Measurements from ENCODE around the gene IP6K1. TPM values are rescaled to one million over a fixed set of nuclear protein-coding genes. Genes with fewer than 3 reads are reported as not detected.

Gene IP6K1
- total RNA-seq, 1 experiment from 2014 or later = 42.2 TPM

DNA sequence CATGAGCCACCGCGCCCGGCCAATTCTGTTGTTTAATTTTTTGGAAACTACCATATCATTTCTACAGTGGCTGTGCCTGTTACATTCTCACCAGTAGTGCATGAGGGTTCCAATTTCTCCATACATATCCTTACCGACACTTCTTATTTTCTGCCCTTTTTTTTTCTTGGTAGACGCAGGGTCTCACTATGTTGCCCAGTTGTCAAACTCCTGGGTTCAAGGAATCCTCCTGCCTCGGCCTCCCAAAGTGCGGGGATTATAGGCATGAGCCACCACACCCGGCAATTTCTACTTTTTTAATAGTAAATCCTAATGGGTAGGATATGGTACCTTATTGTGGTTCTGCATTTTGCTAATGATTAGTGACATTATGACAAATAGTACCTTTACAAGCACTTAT is 76.5 kb downstream of the IP6K1 start:
- Histone ChIP-seq H3K4me2 (ENCODE audit: insufficient read depth, insufficient read length, low read length) (no peak overlapping the region), H3K18ac (ENCODE audit: insufficient read length, low read depth, low read length) (no peak overlapping the region), H2BK20ac (ENCODE audit: low read depth, low read length, poor library complexity, severe bottlenecking) (no peak overlapping the region), H2BK12ac (ENCODE audit: insufficient read length, low read depth, low read length) (no peak overlapping the region), H4K20me1 (ENCODE audit: control insufficient read depth, insufficient read depth, insufficient read length) (no peaks in the 10 kb centered on the region), H4K91ac (ENCODE audit: insufficient read length, low read depth, low read length) (no peak overlapping the region), H2BK15ac (ENCODE audit: low read depth, low read length) (no peak overlapping the region), H3K4ac (ENCODE audit: low read depth, low read length) (no peak overlapping the region), H3K14ac (ENCODE audit: insufficient read depth, low read length) (no peak overlapping the region), H3K23ac (ENCODE audit: insufficient read length, low read depth, low read length) (no peak overlapping the region), H4K8ac (replicated peaks; ENCODE audit: insufficient read length, low read depth, low read length) (no peak overlapping the region), H3K27me3 (ENCODE audit: insufficient read depth, low read length) (no peaks in the 10 kb centered on the region), H2BK5ac (ENCODE audit: insufficient read length, low read length) (no peak overlapping the region), H3K79me1 (ENCODE audit: insufficient read depth, low read depth, low read length, poor library complexity, severe bottlenecking) (no peaks in the 10 kb centered on the region), H3K4me1 (ENCODE audit: insufficient read depth, low read length) (no peaks in the 10 kb centered on the region), H2BK120ac (ENCODE audit: low read depth, low read length, poor library complexity, severe bottlenecking) (no peak overlapping the region), H3K27ac (ENCODE audit: insufficient read length, low read depth, low read length) (no peak overlapping the region), H3K23me2 (ENCODE audit: insufficient read length, low read depth, low read length, poor library complexity, severe bottlenecking) (no peaks in the 10 kb centered on the region), H4K5ac (ENCODE audit: insufficient read length, low read depth, low read length) (no peak overlapping the region), H3K9me3 (ENCODE audit: control insufficient read depth, low read depth, low read length) (no peaks in the 10 kb centered on the region), H3K79me2 (ENCODE audit: insufficient read depth, low read length) (no peaks in the 10 kb centered on the region), H3T11ph (ENCODE audit: low read length) (no peak overlapping the region), H3K56ac (ENCODE audit: insufficient read length, low read depth, low read length) (no peak overlapping the region), H2AFZ (ENCODE audit: low read length) (no peak overlapping the region), H3K9ac (ENCODE audit: extremely low read depth, insufficient read length, low read length) (no peak overlapping the region), H2AK5ac (ENCODE audit: insufficient read length, low read length) (no peak overlapping the region)
- no peak overlapping the region for H3K27ac Mint-ChIP-seq
- TF ChIP-seq, protein P1, sequence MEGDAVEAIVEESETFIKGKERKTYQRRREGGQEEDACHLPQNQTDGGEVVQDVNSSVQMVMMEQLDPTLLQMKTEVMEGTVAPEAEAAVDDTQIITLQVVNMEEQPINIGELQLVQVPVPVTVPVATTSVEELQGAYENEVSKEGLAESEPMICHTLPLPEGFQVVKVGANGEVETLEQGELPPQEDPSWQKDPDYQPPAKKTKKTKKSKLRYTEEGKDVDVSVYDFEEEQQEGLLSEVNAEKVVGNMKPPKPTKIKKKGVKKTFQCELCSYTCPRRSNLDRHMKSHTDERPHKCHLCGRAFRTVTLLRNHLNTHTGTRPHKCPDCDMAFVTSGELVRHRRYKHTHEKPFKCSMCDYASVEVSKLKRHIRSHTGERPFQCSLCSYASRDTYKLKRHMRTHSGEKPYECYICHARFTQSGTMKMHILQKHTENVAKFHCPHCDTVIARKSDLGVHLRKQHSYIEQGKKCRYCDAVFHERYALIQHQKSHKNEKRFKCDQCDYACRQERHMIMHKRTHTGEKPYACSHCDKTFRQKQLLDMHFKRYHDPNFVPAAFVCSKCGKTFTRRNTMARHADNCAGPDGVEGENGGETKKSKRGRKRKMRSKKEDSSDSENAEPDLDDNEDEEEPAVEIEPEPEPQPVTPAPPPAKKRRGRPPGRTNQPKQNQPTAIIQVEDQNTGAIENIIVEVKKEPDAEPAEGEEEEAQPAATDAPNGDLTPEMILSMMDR (conservative IDR thresholded peaks at IDR 0.05) = no peak
- H3K27me3 Mint-ChIP-seq (ENCODE audit: low read depth) = no peaks in the 10 kb centered on the region; the same call in 1 of the 2 replicates
- H3K36me3 Mint-ChIP-seq (ENCODE audit: insufficient read depth in 1 of 3, low read depth in 3 of 3) = peaks cover 0 to 11% (median 7%) of the 10 kb centered on the region in 3 experiments; a peak in 3 of 7 replicates
- WGBS (ENCODE audit: extremely low coverage, insufficient read length, low lambda C conversion rate) = no CpG with 5 or more reads among the region's 8 CpGs
- no peaks in the 10 kb centered on the region for H3K9me3 Mint-ChIP-seq
- H3K4me3 Mint-ChIP-seq = no peak overlapping the region; a peak in 1 of 5 replicates
- DNase-seq = no peak
- no peaks in the 10 kb centered on the region for H3K4me1 Mint-ChIP-seq
